Aortic smooth muscle cell (primary cell): ENCODE data around the gene KIAA1143. TPM values are rescaled to one million over a fixed set of nuclear protein-coding genes. Genes with fewer than 3 reads are reported as not detected.

Source experiments
- total RNA-seq: library from RNA; depleted of rRNA; stranded (reverse); fragments of >200 nt; gene quantifications from 2 replicates; pipeline ENCODE4 v1.2.3, GENCODE V29; 2014

The KIAA1143 gene
- total RNA-seq, result 19.7 and 21.8 TPM in 2 replicates

GRCh38 chr3:44761424-44762169 is at the start of gene KIAA1143, which contains the start of gene KIF15:
Gene KIAA1143 (minus strand): TSS chr3:44761619. CDS start chr3:44761602, 17 bp downstream.
Gene KIF15 (plus strand): TSS chr3:44761794. CDS start chr3:44761866, 72 bp downstream.

DNA sequence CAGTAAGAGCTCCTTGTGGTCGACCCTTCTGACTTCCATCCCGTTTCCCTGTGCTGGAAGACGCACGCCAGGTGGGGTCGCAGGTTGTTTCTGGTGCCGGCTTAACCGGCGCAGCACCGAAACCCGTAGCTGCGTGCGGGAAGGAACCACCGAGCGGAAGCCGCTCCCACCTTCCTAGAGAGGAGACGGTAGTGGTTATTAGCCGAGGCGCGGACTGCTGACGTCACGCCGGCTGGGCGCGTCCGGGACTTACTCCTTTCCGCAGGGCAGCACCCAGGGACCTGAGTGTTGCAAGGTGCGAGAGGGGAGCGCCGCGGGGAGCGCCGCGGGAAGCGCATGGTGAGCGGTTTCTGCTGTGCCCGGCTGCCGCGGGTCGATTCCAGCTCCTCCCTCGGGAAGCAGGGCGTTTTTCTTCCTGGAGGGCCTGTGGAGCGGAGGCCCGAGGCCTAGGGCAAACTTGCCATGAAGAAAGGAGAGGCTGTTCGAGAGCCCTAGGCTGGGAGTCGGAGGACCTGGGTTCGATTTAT is 32.0 kb downstream of the KIAA1143 start, which contains the start of gene ZNF501:
ZNF501 (plus strand) TSS at position 252 of the 527 bp plus-strand sequence. CDS start 4,787 bp downstream, outside the sequence.

DNA sequence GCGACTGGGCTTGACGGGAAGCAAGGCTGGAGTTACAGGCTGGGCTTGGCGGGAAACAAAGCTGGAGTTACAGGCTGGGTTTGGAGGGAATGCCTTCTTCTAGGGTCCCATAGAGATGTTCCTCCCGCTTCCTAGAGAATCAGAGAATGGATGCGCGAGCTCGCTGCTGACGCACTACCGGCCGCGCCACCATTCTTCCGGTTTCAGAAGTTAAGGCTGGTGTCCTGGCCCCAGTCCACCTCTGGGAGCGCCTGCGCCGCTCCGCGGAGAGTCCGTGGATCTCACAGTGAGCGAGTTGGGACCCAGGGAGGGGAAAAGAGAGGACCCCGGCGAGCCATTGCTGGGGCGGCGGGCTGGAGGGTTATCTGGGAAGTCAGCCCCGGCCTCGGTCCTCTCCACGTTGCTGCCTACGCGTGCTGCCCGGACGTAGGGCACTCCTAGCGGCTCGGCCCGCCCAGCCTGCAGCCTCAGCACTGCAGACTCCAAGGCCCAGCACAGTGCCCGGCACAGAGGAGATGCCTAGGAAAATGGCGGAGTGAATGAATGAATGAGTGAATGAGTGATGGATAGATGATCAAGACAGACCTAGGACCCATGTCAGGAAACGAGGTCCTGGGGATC is 48.9 kb downstream of the KIAA1143 start, which contains the start of gene ZNF502:
ZNF502 (plus strand) TSS at position 206 of the 621 bp plus-strand sequence. CDS start 7,602 bp downstream, outside the sequence.

Other genes with a start within 250 kb of the KIAA1143 start
- 5.2 and 5.7 TPM in 2 replicates for gene ZKSCAN7, start 206.4 kb downstream of the KIAA1143 start, total RNA-seq
- 1.1 and 1.5 TPM in 2 replicates for gene ZNF660, start 176.7 kb downstream of the KIAA1143 start, total RNA-seq
- gene ZNF197, start 136.6 kb downstream of the KIAA1143 start, total RNA-seq, result 15.1 and 17.0 TPM in 2 replicates
- gene ZNF35, start 112.9 kb downstream of the KIAA1143 start, total RNA-seq, result 10.4 and 10.7 TPM in 2 replicates
- gene ZNF502, start 49.0 kb downstream of the KIAA1143 start, total RNA-seq, result 5.2 and 5.9 TPM in 2 replicates
- 6.1 and 7.3 TPM in 2 replicates for gene ZNF501, start 32.0 kb downstream of the KIAA1143 start, total RNA-seq
- gene KIF15, start 175 bp upstream of the KIAA1143 start, total RNA-seq, result 6.5 and 11.0 TPM in 2 replicates
- 20.5 and 22.3 TPM in 2 replicates for gene TMEM42, start 100.3 kb upstream of the KIAA1143 start, total RNA-seq
- 0.13 TPM in 1 of 2 replicates, not detected in the other for gene TGM4, start 113.0 kb upstream of the KIAA1143 start, total RNA-seq
- 46.4 and 59.3 TPM in 2 replicates for gene ZDHHC3, start 214.6 kb upstream of the KIAA1143 start, total RNA-seq
- 51.1 and 51.3 TPM in 2 replicates for gene EXOSC7, start 214.6 kb upstream of the KIAA1143 start, total RNA-seq